HG03095 (cell line): ENCODE measurements around the gene ABI2.
"Not testable (repeated sequence)": the region's sequence is repeated elsewhere in the genome, so short reads cannot be mapped to it uniquely, and the experiment has no call there.

Experiments used
- ATAC-seq: cut with Tn5 transposase; IDR thresholded peaks from one replicate; pipeline ENCODE4 v1.9.1; 2021; ENCODE audit warnings: moderate library complexity; ENCODE audit not compliant: unreplicated experiment

The ABI2 gene

GRCh38 chr2:203352604-203353255 lies 24.5 kb downstream of the ABI2 start:
- no peak for ATAC-seq

- no peak for ATAC-seq
These were observed 26.8 kb downstream of the ABI2 start for GRCh38 chr2:203354966-203355365.

DNA sequence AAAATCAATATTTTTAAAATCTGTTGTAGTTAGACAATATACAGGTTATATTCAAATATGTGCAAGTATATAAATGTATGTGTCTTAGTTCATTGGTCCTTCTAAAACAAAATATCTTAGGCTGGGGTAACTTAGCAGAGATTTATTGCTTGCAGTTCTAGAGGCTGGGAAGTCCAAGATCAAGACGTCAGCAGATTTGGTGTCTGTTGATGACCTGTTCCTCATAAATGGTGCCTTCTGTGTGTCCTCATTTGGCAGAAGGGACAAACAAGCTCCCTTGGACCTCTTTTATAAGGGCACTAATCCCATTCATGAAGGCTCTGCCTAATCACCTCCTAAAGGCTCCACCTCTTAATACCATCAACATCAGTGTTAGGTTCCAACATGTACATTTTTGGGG lies 31.3 kb downstream of the ABI2 start:
- no peak for ATAC-seq

DNA sequence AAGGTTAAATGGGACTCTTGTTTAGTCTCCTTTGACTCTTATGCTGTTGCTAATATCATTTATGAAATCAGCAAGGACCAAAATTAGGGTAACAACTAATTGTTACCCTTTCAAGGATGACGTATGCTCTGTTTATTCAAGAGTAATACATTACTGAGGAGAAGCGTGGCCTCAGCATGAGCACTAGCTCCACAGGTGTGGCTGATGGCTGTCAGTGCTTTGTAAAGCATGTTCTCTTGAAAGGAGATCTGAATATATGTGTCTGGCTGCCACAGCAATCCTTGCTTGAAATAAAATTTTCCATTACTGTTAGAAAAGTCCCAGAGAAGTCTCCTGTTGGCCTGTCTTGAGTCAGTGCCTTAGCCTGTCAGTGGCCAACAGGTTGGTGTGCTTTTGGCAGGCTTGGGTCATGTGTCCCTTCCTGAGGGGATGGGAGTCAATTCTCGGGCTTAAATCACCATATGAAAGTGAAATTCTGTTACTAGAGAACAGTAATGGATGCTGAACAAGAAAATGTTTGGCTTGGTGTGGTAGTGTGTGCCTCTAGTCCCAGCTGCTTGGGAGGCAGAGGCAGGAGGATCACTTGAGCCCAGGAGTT lies 32.7 kb downstream of the ABI2 start:
- no peak for ATAC-seq

DNA sequence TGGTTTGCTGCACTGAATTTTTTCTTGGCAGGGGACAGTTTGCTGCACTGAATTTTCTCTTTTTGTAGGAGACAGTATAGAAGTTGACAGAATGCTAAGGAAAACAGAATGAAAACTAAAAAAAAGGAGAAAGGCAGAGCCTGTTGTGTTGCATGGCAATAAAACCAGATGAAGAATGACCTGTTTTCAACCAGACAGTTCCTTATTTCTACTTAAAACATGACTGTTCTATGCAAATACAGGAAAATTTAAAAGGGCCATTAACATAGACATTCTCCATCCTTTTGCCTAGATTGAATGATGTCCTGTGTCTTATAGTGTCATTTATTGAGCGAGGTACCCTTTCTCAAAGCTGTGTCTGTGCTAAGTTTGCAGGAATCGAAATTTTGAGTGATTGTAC lies 33.3 kb downstream of the ABI2 start:
- ATAC-seq: no peak

GRCh38 chr2:203361922-203362321 lies 33.7 kb downstream of the ABI2 start:
- no peak for ATAC-seq

DNA sequence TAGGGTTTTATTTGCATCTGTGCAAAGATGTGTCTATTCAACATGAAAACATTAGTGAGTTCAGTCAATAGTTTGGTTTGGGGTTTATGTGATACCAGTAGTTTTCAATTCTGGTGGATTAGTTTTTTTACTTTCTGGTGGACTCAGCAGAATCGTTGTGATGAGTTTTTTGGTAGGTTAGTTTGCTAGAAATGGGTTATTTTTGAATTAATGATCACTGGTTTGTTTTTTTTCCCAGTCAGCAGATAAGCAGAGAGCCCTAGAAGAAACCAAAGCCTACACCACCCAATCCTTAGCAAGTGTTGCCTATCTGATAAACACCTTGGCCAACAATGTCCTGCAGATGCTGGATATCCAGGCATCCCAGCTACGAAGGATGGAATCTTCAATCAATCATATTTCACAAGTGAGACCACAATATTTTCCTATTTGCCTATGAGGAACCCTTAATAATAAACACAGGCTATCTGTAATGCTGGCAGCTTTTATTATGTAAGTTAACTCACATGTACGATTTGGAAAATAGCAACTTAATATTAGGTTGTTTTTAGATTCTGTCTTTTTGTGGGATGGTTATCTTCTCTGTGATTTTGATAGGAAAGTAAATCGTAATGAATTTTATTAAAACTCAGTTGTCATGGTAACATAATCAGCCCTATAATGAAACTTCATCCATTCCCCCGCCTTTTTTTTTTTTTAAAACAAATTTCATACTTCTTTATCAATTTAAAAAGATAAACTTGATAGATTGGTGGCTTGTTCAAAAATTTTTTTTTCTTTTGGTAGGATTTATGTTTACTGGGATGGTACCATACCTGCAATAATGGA lies 38.7 kb downstream of the ABI2 start:
- ATAC-seq: no peak

DNA sequence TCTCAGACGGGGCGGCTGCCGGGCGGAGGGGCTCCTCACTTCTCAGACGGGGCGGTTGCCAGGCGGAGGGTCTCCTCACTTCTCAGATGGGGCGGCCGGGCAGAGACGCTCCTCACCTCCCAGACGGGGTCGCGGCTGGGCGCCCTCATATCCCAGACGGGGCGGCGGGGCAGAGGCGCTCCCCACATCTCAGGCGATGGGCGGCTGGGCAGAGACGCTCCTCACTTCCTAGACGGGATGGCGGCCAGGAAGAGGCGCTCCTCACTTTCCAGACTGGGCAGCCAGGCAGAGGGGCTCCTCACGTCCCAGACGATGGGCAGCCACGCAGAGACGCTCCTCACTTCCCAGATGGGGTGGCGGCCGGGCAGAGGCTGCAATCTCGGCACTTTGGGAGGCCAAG lies 44.5 kb downstream of the ABI2 start:
- not testable (repeated sequence) for ATAC-seq

GRCh38 chr2:203376173-203376572 lies 48.0 kb downstream of the ABI2 start:
- ATAC-seq: no peak

DNA sequence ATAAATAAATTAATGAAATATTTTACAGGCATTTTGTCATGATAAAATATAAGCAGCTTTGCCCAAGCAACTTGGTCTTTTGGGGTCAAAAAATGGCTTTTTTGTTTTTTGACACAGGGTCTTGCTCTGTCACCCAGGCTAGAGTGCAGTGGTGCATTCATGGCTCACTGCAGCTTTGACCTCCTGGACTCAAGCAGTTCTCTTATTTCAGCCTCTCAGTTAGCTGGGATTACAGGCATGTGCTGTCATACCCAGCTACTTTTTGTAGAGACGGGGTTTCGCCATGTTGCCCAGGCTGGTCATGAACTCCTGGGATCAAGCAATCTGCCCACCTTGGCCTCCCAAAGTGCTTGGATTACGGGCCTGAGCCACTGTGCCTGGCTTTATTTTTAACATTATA lies 51.0 kb downstream of the ABI2 start:
- no peak for ATAC-seq

DNA sequence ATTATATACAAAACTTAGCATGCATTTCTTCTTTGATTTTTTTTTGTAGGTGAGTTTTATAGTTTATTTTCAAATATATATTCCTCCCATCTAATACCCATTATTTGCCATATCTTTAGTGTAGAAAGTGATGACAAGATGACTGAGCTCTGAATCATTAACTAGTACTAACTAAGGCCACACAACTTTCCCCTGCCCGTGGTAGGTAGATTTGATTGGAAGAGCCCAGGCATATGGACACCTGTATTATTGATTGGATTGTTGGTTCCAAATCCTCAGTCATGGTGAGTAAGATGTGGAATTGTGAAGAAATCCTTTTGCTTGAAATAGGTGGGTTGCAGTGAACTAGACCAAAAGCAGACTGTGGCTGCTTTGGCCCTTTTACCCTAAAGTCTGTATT lies 54.8 kb downstream of the ABI2 start:
- ATAC-seq: no peak

DNA sequence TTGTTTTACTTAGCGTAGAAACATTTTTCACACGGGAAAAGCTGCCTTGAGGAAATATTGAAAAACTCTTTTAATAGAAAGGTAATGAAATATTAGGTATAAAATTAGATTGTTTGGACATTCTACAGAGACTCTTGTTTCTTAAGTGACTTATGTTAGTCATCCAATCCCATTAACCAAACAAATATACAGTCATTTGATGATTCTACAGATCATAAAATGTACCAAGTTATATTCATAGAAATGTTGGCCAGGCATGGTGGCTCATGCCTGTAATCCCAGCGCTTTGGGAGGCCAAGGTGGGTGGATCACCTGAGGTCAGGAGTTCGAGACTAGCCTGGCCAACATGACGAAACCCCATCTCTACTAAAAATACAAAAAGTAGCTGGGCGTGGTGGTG lies 60.0 kb downstream of the ABI2 start:
- not testable (repeated sequence) for ATAC-seq

DNA sequence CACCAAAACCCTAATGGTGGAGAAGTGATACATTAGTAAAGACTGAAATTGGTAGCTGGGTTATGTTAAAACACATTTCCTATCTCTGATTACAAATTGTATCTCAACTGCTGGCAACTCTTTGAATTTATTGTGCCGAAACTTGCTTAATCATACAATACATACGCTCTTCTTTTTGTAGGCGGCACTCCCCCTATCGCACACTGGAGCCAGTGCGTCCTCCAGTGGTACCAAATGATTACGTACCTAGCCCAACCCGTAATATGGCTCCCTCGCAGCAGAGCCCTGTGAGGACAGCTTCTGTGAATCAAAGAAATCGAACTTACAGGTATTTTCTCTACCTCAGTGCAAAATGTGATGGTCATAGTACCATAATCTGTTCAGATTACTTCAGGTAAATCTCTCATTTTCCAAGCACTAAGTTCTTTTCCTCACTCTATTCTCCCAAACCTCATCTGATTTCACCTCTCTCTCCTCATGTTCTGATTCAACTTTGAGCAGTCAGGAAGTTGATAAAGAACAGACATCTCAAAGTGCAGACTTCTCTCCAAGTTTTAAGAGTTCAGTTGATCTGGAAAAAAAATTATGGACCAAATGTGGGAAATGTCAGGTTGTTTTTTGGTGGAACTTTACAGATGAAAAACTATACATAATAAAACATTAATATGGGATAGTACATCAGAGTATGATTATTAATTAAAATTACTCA lies 66.5 kb downstream of the ABI2 start:
- no peak for ATAC-seq

- ATAC-seq: no peak
These were observed 67.7 kb downstream of the ABI2 start for GRCh38 chr2:203395858-203396257.

DNA sequence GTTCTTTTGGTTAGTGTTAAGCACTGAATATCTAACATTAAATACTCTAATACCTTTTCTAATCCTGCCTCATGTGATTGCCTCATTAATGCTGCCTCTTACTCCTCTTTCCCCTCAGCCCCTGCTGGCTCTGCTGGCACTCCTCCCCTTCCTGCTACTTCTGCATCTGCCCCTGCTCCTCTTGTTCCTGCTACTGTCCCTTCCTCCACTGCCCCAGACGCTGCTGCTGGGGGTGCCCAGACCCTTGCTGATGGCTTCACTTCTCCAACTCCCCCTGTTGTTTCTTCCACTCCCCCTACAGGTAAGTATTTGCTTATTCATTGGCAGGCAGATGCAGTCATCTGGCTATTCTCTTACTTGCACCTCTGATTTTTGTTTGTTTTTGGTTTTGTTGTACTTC lies 68.5 kb downstream of the ABI2 start:
- ATAC-seq: no peak

DNA sequence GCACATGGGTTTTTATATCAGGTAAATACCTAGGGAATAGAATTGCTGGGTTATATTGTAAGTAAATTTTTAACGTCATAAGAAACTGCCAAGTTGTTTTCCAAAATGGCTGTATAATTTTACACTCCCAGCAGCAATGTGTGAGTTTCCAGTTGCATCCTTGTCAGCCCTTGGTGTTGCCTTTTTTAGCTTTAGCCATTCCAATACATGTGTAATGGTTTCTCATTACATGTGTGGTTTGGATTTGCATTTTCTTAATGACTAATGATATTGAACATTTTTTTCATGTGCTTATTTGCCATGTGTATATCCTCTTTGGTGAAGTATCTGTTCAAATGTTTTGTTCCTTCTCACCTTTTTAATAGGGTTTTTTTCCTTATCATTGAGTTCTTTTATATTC lies 70.8 kb downstream of the ABI2 start:
- ATAC-seq: no peak

DNA sequence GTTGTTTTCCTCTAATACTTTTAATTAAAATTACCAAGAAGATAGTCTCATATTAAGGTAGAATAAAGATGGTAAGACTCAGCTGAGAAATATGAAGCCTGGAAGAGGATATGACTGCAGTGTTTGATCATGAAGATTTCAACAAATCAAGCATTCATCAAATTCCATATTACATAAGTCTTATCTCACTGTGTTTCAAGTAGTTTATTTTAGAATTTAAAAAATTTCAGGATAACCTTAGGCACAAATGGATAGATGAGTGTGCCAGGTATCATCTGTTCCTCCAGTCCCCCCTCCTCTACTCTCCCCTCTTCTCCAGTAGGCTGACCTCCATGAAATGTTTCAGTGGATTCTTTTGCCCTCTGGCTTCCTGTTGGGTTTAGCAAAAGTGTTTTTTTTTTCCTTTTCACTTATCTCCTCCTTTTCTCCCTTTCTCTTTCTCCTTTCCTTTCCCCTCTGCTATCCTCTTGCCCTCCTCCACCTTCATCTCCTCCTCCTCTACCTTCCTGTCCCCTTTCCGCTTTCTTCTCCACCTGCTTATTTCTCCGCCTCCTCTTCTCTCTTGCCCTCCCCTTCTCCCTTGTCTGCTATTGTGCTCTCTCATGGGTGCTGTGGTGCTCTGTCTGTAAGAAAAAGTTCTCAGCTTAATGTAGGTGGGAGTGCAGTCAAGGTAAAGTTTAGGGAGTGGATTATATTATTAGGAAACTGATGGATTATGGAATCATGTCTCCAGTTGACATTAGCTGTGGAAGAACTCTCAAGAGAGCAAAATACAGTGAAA lies 72.8 kb downstream of the ABI2 start:
- no peak for ATAC-seq

GRCh38 chr2:203404996-203405395 lies 76.8 kb downstream of the ABI2 start:
- no peak for ATAC-seq

DNA sequence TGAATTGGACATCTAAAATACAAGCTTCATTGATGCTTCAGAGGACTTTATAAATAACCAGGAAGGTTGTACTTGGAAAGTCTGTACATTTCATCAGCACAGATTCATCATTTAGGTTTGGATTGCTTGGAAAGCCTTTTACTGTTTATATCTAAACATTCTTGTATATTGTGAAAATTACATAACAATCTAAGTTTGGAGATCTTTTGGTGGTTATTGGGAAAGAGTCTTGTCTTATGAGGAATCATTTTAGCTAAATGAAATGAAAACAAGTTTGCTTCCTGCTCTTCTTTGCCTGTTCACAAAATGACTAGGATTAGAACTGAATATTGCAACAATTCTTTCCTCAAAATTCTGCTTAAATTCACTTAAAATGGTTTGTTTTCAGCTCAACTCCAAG lies 79.3 kb downstream of the ABI2 start:
- ATAC-seq: no peak

DNA sequence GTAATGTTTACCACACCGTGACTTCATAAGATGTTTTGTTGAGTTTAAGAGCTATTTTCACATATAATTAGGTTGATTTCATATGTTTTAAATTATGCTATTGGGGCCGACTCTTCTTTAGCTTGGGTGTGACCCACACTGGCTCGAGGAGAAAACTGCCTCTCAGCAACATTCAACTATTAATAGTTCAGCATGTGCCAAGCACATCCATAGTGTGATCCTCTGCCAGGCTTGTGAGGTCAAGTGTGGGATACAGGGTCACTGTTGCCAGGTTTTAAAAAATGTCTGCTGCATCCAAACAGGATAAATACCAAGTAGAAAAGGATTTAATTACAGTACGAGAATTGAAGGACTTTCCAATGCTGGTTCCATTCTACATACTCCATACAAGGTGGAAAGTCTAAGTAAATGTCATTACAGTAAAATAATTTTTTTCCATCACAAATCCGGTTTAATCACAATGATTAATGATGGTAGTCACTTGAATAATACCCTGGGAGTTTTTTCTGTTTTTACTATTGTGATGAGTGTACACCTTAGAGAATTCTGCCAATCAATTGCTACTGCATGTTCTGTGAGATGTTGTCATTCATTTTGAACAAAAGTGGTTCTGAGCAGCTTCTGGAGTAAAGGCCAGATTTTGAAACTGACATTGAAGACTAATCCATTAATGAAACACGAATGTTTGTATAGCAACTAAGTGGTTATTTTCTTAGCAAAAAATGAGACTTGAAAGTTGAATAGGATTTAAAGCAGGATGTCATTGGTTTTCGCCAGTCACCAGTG lies 84.5 kb downstream of the ABI2 start:
- peak; percentile 68 for ATAC-seq
